B cell (primary cell): ENCODE results near the gene VAMP8.

ENCODE experiments used
- EZH2 ChIP-seq: IDR thresholded peaks from 2 replicates; pipeline ENCODE4 v1.6.1; 2012; ENCODE audit warnings: borderline replicate concordance, low read depth, mild to moderate bottlenecking, moderate library complexity, low read length; ENCODE audit not compliant: insufficient read depth, poor library complexity, severe bottlenecking
- TF ChIP-seq, protein P1 (sequence below): fragments of 200-600 bp; IDR thresholded peaks from one replicate; pipeline ENCODE4 v1.8.0; 2022; ENCODE audit warnings: antibody characterized with exemption, mild to moderate bottlenecking

GRCh38 chr2:85560812-85561279 lies 16.5 kb upstream of the VAMP8 start:
- TF ChIP-seq, protein P1, sequence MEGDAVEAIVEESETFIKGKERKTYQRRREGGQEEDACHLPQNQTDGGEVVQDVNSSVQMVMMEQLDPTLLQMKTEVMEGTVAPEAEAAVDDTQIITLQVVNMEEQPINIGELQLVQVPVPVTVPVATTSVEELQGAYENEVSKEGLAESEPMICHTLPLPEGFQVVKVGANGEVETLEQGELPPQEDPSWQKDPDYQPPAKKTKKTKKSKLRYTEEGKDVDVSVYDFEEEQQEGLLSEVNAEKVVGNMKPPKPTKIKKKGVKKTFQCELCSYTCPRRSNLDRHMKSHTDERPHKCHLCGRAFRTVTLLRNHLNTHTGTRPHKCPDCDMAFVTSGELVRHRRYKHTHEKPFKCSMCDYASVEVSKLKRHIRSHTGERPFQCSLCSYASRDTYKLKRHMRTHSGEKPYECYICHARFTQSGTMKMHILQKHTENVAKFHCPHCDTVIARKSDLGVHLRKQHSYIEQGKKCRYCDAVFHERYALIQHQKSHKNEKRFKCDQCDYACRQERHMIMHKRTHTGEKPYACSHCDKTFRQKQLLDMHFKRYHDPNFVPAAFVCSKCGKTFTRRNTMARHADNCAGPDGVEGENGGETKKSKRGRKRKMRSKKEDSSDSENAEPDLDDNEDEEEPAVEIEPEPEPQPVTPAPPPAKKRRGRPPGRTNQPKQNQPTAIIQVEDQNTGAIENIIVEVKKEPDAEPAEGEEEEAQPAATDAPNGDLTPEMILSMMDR = no peak
- TF ChIP-seq EZH2 = no peak
